ENCODE results near the gene MAPRE2. TPM values are rescaled to one million over a fixed set of nuclear protein-coding genes. Genes with fewer than 3 reads are reported as not detected.

Gene MAPRE2
- total RNA-seq, 2 experiments from 2014 or later, result 62.5 to 66.2 TPM

- no peaks in the 10 kb centered on the region for H3K27me3 Mint-ChIP-seq (ENCODE audit: low read depth)
- H3K36me3 Mint-ChIP-seq (ENCODE audit: low read depth), result peaks cover 16% of the 10 kb centered on the region
- CTCF ChIA-PET, result interaction anchor here (0.6 to 1.7 kb wide), 2 partner anchors 17 to 343 kb away, joined by 3 to 4 read pairs; no protein-coding TSS in a partner anchor
- intact Hi-C loops (cut with micrococcal nuclease), result no loop called here
- no peaks in the 10 kb centered on the region for H3K9me3 Mint-ChIP-seq
- no peak for DNase-seq
- peaks cover 37% of the 10 kb centered on the region for H3K4me1 Mint-ChIP-seq (ENCODE audit: low read depth)
- H3K27ac Mint-ChIP-seq, result no peak overlapping the region
- H3K4me3 Mint-ChIP-seq, result no peak overlapping the region
Measured at GRCh38 chr18:35067454-35067853, 26.2 kb downstream of the MAPRE2 start.

- H3K4me1 Mint-ChIP-seq (ENCODE audit: low read depth), result peaks cover 52% of the 10 kb centered on the region
- H3K4me3 Mint-ChIP-seq, result no peak overlapping the region
Measured at GRCh38 chr18:35071819-35072247, 30.6 kb downstream of the MAPRE2 start.

GRCh38 chr18:35072616-35073015 lies 31.4 kb downstream of the MAPRE2 start:
- intact Hi-C loops (cut with micrococcal nuclease), result no loop called here
- CTCF ChIA-PET, result interaction anchor here (1.2 to 1.5 kb wide), 2 partner anchors 47 to 411 kb away, joined by 3 to 9 read pairs; no protein-coding TSS in a partner anchor
- H3K27me3 Mint-ChIP-seq (ENCODE audit: low read depth), result no peaks in the 10 kb centered on the region
- H3K4me1 Mint-ChIP-seq (ENCODE audit: low read depth), result peaks cover 52% of the 10 kb centered on the region
- H3K4me3 Mint-ChIP-seq, result no peak overlapping the region
- H3K27ac Mint-ChIP-seq, result no peak overlapping the region
- H3K9me3 Mint-ChIP-seq, result no peaks in the 10 kb centered on the region
- DNase-seq, result no peak
- peaks cover 25% of the 10 kb centered on the region for H3K36me3 Mint-ChIP-seq (ENCODE audit: low read depth)

More at GRCh38 chr18:35071819-35072247, 30.6 kb downstream of the MAPRE2 start:
- Mint-ChIP-seq H3K27ac (no peak overlapping the region), H3K9me3 (no peaks in the 10 kb centered on the region), H3K36me3 (ENCODE audit: low read depth) (peaks cover 25% of the 10 kb centered on the region), H3K27me3 (ENCODE audit: low read depth) (no peaks in the 10 kb centered on the region)
- intact Hi-C loops (cut with micrococcal nuclease), result no loop called here
- CTCF ChIA-PET, result interaction anchor here (0.8 kb wide), 1 partner anchor 22 kb away, joined by 3 read pairs; no protein-coding TSS in a partner anchor
- no peak for DNase-seq

GRCh38 chr18:35073186-35074105 lies 32.2 kb downstream of the MAPRE2 start:
- no peak overlapping the region for H3K27ac Mint-ChIP-seq
- peaks cover 57% of the 10 kb centered on the region for H3K4me1 Mint-ChIP-seq (ENCODE audit: low read depth)
- DNase-seq, result no peak
- H3K36me3 Mint-ChIP-seq (ENCODE audit: low read depth), result peaks cover 25% of the 10 kb centered on the region
- intact Hi-C loops (cut with micrococcal nuclease), result no loop called here
- H3K4me3 Mint-ChIP-seq, result no peak overlapping the region
- no peaks in the 10 kb centered on the region for H3K9me3 Mint-ChIP-seq
- CTCF ChIA-PET, result interaction anchor here (0.9 to 1.5 kb wide), 4 partner anchors 48 to 412 kb away, joined by 3 to 9 read pairs (median 3); no protein-coding TSS in a partner anchor
- H3K27me3 Mint-ChIP-seq (ENCODE audit: low read depth), result no peaks in the 10 kb centered on the region

- CTCF ChIA-PET, result interaction anchor here (1.5 kb wide), 1 partner anchor 49 kb away, joined by 3 read pairs; no protein-coding TSS in a partner anchor
- no peak overlapping the region for H3K4me3 Mint-ChIP-seq
- no peaks in the 10 kb centered on the region for H3K9me3 Mint-ChIP-seq
- H3K27ac Mint-ChIP-seq, result no peak overlapping the region
- H3K36me3 Mint-ChIP-seq (ENCODE audit: low read depth), result peaks cover 33% of the 10 kb centered on the region
- no peak for DNase-seq
- peaks cover 57% of the 10 kb centered on the region for H3K4me1 Mint-ChIP-seq (ENCODE audit: low read depth)
- no peaks in the 10 kb centered on the region for H3K27me3 Mint-ChIP-seq (ENCODE audit: low read depth)
- intact Hi-C loops (cut with micrococcal nuclease), result no loop called here
Measured at GRCh38 chr18:35074581-35074980, 33.4 kb downstream of the MAPRE2 start.

GRCh38 chr18:35075132-35075531 lies 33.9 kb downstream of the MAPRE2 start:
- Mint-ChIP-seq H3K27ac (no peak overlapping the region), H3K4me1 (ENCODE audit: low read depth) (peaks cover 57% of the 10 kb centered on the region), H3K36me3 (ENCODE audit: low read depth) (peaks cover 31% of the 10 kb centered on the region), H3K4me3 (no peak overlapping the region), H3K9me3 (no peaks in the 10 kb centered on the region), H3K27me3 (ENCODE audit: low read depth) (no peaks in the 10 kb centered on the region)
- DNase-seq, result no peak
- CTCF ChIA-PET, result interaction anchor here (0.7 to 1.5 kb wide), 2 partner anchors 50 to 1849 kb away, joined by 3 read pairs; no protein-coding TSS in a partner anchor
- intact Hi-C loops (cut with micrococcal nuclease), result no loop called here

- intact Hi-C loops (cut with micrococcal nuclease), result no loop called here
- no peak overlapping the region for H3K4me3 Mint-ChIP-seq
- H3K36me3 Mint-ChIP-seq (ENCODE audit: low read depth), result peaks cover 28% of the 10 kb centered on the region
- H3K27ac Mint-ChIP-seq, result no peak overlapping the region
- CTCF ChIA-PET, result no interaction called here
- H3K4me1 Mint-ChIP-seq (ENCODE audit: low read depth), result peaks cover 56% of the 10 kb centered on the region
- no peak for DNase-seq
- H3K9me3 Mint-ChIP-seq, result no peaks in the 10 kb centered on the region
- no peaks in the 10 kb centered on the region for H3K27me3 Mint-ChIP-seq (ENCODE audit: low read depth)
Measured at GRCh38 chr18:35076135-35076924, 35.1 kb downstream of the MAPRE2 start.

- no peaks in the 10 kb centered on the region for H3K27me3 Mint-ChIP-seq (ENCODE audit: low read depth)
- DNase-seq, result no peak
- CTCF ChIA-PET, result no interaction called here
- no peak overlapping the region for H3K27ac Mint-ChIP-seq
- peaks cover 23% of the 10 kb centered on the region for H3K36me3 Mint-ChIP-seq (ENCODE audit: low read depth)
- H3K4me1 Mint-ChIP-seq (ENCODE audit: low read depth), result peaks cover 49% of the 10 kb centered on the region
- intact Hi-C loops (cut with micrococcal nuclease), result no loop called here
- no peaks in the 10 kb centered on the region for H3K9me3 Mint-ChIP-seq
- no peak overlapping the region for H3K4me3 Mint-ChIP-seq
Measured at GRCh38 chr18:35077937-35078336, 36.7 kb downstream of the MAPRE2 start.

- H3K9me3 Mint-ChIP-seq, result no peaks in the 10 kb centered on the region
- no peaks in the 10 kb centered on the region for H3K27me3 Mint-ChIP-seq (ENCODE audit: low read depth)
- no peak overlapping the region for H3K27ac Mint-ChIP-seq
- H3K36me3 Mint-ChIP-seq (ENCODE audit: low read depth), result peaks cover 24% of the 10 kb centered on the region
- H3K4me3 Mint-ChIP-seq, result no peak overlapping the region
- no peak for DNase-seq
- CTCF ChIA-PET, result no interaction called here
- intact Hi-C loops (cut with micrococcal nuclease), result no loop called here
- H3K4me1 Mint-ChIP-seq (ENCODE audit: low read depth), result peaks cover 47% of the 10 kb centered on the region
Measured at GRCh38 chr18:35080058-35080457, 38.8 kb downstream of the MAPRE2 start.

- intact Hi-C loops (cut with micrococcal nuclease), result no loop called here
- no peak for DNase-seq
- H3K4me3 Mint-ChIP-seq, result no peak overlapping the region
- CTCF ChIA-PET, result no interaction called here
- peaks cover 38% of the 10 kb centered on the region for H3K4me1 Mint-ChIP-seq (ENCODE audit: low read depth)
- H3K9me3 Mint-ChIP-seq, result no peaks in the 10 kb centered on the region
- no peaks in the 10 kb centered on the region for H3K27me3 Mint-ChIP-seq (ENCODE audit: low read depth)
- no peak overlapping the region for H3K27ac Mint-ChIP-seq
- H3K36me3 Mint-ChIP-seq (ENCODE audit: low read depth), result peaks cover 19% of the 10 kb centered on the region
Measured at GRCh38 chr18:35083174-35083712, 42.0 kb downstream of the MAPRE2 start.

GRCh38 chr18:35084494-35085449 lies 43.6 kb downstream of the MAPRE2 start:
- no peaks in the 10 kb centered on the region for H3K9me3 Mint-ChIP-seq
- CTCF ChIA-PET, result interaction anchor here (0.6 to 1.2 kb wide), 3 partner anchors 10 to 445 kb away, joined by 3 to 4 read pairs (median 3); no protein-coding TSS in a partner anchor
- no peak for DNase-seq
- intact Hi-C loops (cut with micrococcal nuclease), result no loop called here
- peaks cover 11% of the 10 kb centered on the region for H3K36me3 Mint-ChIP-seq (ENCODE audit: low read depth)
- no peak overlapping the region for H3K4me3 Mint-ChIP-seq
- H3K27ac Mint-ChIP-seq, result no peak overlapping the region
- H3K27me3 Mint-ChIP-seq (ENCODE audit: low read depth), result no peaks in the 10 kb centered on the region
- H3K4me1 Mint-ChIP-seq (ENCODE audit: low read depth), result peaks cover 44% of the 10 kb centered on the region
